Progenitor cell of endocrine pancreas (in vitro differentiated cells): ENCODE results near the gene TMEM50B. TPM values are rescaled to one million over a fixed set of nuclear protein-coding genes. Genes with fewer than 3 reads are reported as not detected.
A peak's percentile ranks its signal among the peaks of the same experiment; 100 is the strongest.

ENCODE experiments used
- DNase-seq: peaks from one replicate; pipeline ENCODE4 v3.0.0; 2021; ENCODE audit warnings: low spot score; ENCODE audit not compliant: unreplicated experiment
- H3K27ac Mint-ChIP-seq: 2 replicates; pipeline ENCODE4 v1.8.0; 2021; ENCODE audit warnings: mild to moderate bottlenecking, moderate library complexity, mixed read lengths
- H3K27me3 Mint-ChIP-seq: 2 replicates; pipeline ENCODE4 v1.8.0; 2021; ENCODE audit warnings: mixed read lengths
- H3K36me3 Mint-ChIP-seq: 2 replicates; pipeline ENCODE4 v1.8.0; 2022; ENCODE audit warnings: mixed read lengths; ENCODE audit not compliant: insufficient read depth
- H3K4me1 Mint-ChIP-seq: 2 replicates; pipeline ENCODE4 v1.8.0; 2021; ENCODE audit warnings: low read depth, mixed read lengths
- H3K4me3 Mint-ChIP-seq: 2 replicates; pipeline ENCODE4 v1.8.0; 2021; ENCODE audit warnings: low read depth, mild to moderate bottlenecking, moderate library complexity, mixed read lengths
- H3K9me3 Mint-ChIP-seq: 2 replicates; pipeline ENCODE4 v1.8.0; 2021; ENCODE audit warnings: low read depth, mixed read lengths
- CTCF ChIP-seq: fragments of 200-600 bp; sonication (generic); IDR thresholded peaks from one replicate; pipeline ENCODE4 v1.5.0; 2021; ENCODE audit warnings: antibody characterized with exemption, mild to moderate bottlenecking; ENCODE audit not compliant: unreplicated experiment
- total RNA-seq: library from RNA; stranded (reverse); gene quantifications from 2 replicates; pipeline ENCODE4 v1.2.1, GENCODE V29; 2021

The TMEM50B gene
- total RNA-seq, 1 donor from 2014 or later, result 39.4 TPM

- no peaks in the 10 kb centered on the region for H3K27me3 Mint-ChIP-seq
- H3K4me3 Mint-ChIP-seq, result no peak overlapping the region
- no peak overlapping the region for H3K27ac Mint-ChIP-seq
These were observed 35.3 kb downstream of the TMEM50B start for GRCh38 chr21:33444499-33444898.

GRCh38 chr21:33443194-33443593 is 36.6 kb downstream of the TMEM50B start:
- H3K36me3 Mint-ChIP-seq, result peaks cover 5% of the 10 kb centered on the region
- no peaks in the 10 kb centered on the region for H3K9me3 Mint-ChIP-seq

More at GRCh38 chr21:33444499-33444898, 35.3 kb downstream of the TMEM50B start:
- TF ChIP-seq CTCF, result no peak
- Mint-ChIP-seq H3K9me3 (no peaks in the 10 kb centered on the region), H3K36me3 (peaks cover 3% of the 10 kb centered on the region), H3K4me1 (no peaks in the 10 kb centered on the region)
- DNase-seq, result no peak

GRCh38 chr21:33441489-33442477 is 38.0 kb downstream of the TMEM50B start:
- no peak overlapping the region for H3K4me3 Mint-ChIP-seq
- no peaks in the 10 kb centered on the region for H3K9me3 Mint-ChIP-seq
- DNase-seq, result no peak
- H3K36me3 Mint-ChIP-seq, result peaks cover 15% of the 10 kb centered on the region
- H3K4me1 Mint-ChIP-seq, result peaks cover 2% of the 10 kb centered on the region
- TF ChIP-seq CTCF, result no peak
- H3K27me3 Mint-ChIP-seq, result no peaks in the 10 kb centered on the region
- H3K27ac Mint-ChIP-seq, result peak overlapping the region; percentile 33

More at GRCh38 chr21:33443194-33443593, 36.6 kb downstream of the TMEM50B start:
- Mint-ChIP-seq H3K4me3 (no peak overlapping the region), H3K4me1 (peaks cover 2% of the 10 kb centered on the region), H3K27ac (peak overlapping the region; percentile 8), H3K27me3 (no peaks in the 10 kb centered on the region)
- no peak for DNase-seq
- TF ChIP-seq CTCF, result no peak

- Mint-ChIP-seq H3K27me3 (no peaks in the 10 kb centered on the region), H3K4me3 (no peak overlapping the region), H3K4me1 (peaks cover 2% of the 10 kb centered on the region), H3K36me3 (peaks cover 39% of the 10 kb centered on the region), H3K27ac (no peak overlapping the region), H3K9me3 (no peaks in the 10 kb centered on the region)
- no peak for TF ChIP-seq CTCF
- no peak for DNase-seq
These were observed 42.6 kb downstream of the TMEM50B start for GRCh38 chr21:33437140-33437539.

GRCh38 chr21:33434770-33435360 is 44.9 kb downstream of the TMEM50B start:
- Mint-ChIP-seq H3K27ac (peak overlapping the region; percentile 5), H3K27me3 (no peaks in the 10 kb centered on the region), H3K4me1 (peaks cover 2% of the 10 kb centered on the region), H3K36me3 (peaks cover 37% of the 10 kb centered on the region), H3K4me3 (no peak overlapping the region), H3K9me3 (no peaks in the 10 kb centered on the region)
- no peak for TF ChIP-seq CTCF
- no peak for DNase-seq
